ENCODE results near the gene ZNF697. TPM values are rescaled to one million over a fixed set of nuclear protein-coding genes. Genes with fewer than 3 reads are reported as not detected.
"Not testable (repeated sequence)": the region's sequence is repeated elsewhere in the genome, so short reads cannot be mapped to it uniquely, and the experiment has no call there.

The ZNF697 gene
- total RNA-seq, 1 experiment from 2014 or later: 7.1 TPM

DNA sequence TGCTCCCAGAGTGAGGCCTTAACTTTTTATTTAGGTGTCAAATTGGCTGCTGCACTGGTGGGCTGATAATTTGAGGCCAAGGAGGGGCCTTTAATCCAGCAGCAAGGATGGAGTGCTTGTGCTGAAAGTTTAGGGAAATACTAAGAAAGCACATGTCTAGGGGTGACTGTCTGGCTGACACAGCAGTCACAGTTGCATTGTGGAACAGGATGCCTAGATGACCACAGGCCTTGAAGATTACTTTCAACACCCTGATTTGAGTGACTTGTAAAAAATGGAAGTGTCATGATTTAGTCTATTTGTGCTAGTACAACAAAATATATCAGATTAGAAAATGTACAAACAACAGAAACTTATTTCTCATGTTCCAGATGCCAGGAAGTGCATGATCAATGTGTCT, 57.7 kb downstream of the ZNF697 start:
- ATAC-seq: no peak
- no peak overlapping the region for H3K4me3 ChIP-seq (ENCODE audit: low read depth in 2 of 2, low read length in 2 of 2)
- intact Hi-C loops (cut with micrococcal nuclease; ENCODE audit: unreplicated experiment) (no loop called here), in situ Hi-C loops (cut with HindIII; ENCODE audit: low pct_unique_long_range_greater_than_20kb, low sequenced_read_pairs) (no loop called here)
- TF ChIP-seq SIN3A (IDR thresholded peaks at IDR 0.05; ENCODE audit: borderline replicate concordance, insufficient read depth, low read depth, low read length): no peak
- H3K9me3 ChIP-seq (ENCODE audit: control insufficient read depth, insufficient read depth, low read depth, low read length): no peaks in the 10 kb centered on the region
- DNase-seq (ENCODE audit: low read depth, low spot score): no peak
- ChIA-PET CTCF (no interaction called here), POLR2A (no interaction called here)
- H3K27me3 ChIP-seq (ENCODE audit: control insufficient read depth, insufficient read depth, low read length): no peaks in the 10 kb centered on the region
- H3K27ac ChIP-seq (ENCODE audit: low read length): no peak overlapping the region
- no peaks in the 10 kb centered on the region for H3K4me1 ChIP-seq (ENCODE audit: control insufficient read depth, insufficient read depth, low read length)
- no TSS peak for BruUV-seq (replicated peaks)
- H3K36me3 ChIP-seq (ENCODE audit: control insufficient read depth, insufficient read depth, low read length): no peaks in the 10 kb centered on the region

DNA sequence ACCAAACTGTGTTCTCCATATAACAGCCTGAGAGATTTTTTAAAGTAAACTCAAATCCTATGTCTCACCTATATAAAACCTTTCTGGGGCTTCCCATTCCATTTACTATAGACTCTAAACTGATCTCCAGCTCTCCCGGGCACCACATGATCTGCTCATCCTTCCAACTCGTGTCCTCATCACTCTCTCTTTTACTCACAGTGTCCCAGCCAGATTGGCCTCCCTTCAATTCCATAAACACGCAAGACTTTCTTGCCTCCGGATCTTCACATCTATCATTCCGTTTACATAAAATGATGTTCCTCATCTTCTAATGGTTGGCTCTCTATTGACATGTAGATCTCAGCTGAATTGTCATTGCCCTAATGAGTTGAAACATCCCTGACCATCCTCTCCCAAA, 59.4 kb downstream of the ZNF697 start:
- Histone ChIP-seq H3K9me3 (ENCODE audit: control insufficient read depth, insufficient read depth, low read depth, low read length) (no peaks in the 10 kb centered on the region), H3K4me3 (ENCODE audit: low read depth in 2 of 2, low read length in 2 of 2) (no peak overlapping the region), H3K4me1 (ENCODE audit: control insufficient read depth, insufficient read depth, low read length) (no peaks in the 10 kb centered on the region), H3K36me3 (ENCODE audit: control insufficient read depth, insufficient read depth, low read length) (no peaks in the 10 kb centered on the region), H3K27ac (ENCODE audit: low read length) (no peak overlapping the region), H3K27me3 (ENCODE audit: control insufficient read depth, insufficient read depth, low read length) (no peaks in the 10 kb centered on the region)
- CTCF ChIA-PET: no interaction called here
- ATAC-seq (no peak), DNase-seq (ENCODE audit: low read depth, low spot score) (no peak)
- intact Hi-C loops (cut with micrococcal nuclease; ENCODE audit: unreplicated experiment): no loop called here
- in situ Hi-C loops (cut with HindIII; ENCODE audit: low pct_unique_long_range_greater_than_20kb, low sequenced_read_pairs): no loop called here
- TF ChIP-seq POLR2AphosphoS5 (IDR thresholded peaks at IDR 0.05; ENCODE audit: low read depth, low read length): no peak
- no peak for TF ChIP-seq SIN3A (IDR thresholded peaks at IDR 0.05; ENCODE audit: borderline replicate concordance, insufficient read depth, low read depth, low read length)
- TF ChIP-seq, protein P1, sequence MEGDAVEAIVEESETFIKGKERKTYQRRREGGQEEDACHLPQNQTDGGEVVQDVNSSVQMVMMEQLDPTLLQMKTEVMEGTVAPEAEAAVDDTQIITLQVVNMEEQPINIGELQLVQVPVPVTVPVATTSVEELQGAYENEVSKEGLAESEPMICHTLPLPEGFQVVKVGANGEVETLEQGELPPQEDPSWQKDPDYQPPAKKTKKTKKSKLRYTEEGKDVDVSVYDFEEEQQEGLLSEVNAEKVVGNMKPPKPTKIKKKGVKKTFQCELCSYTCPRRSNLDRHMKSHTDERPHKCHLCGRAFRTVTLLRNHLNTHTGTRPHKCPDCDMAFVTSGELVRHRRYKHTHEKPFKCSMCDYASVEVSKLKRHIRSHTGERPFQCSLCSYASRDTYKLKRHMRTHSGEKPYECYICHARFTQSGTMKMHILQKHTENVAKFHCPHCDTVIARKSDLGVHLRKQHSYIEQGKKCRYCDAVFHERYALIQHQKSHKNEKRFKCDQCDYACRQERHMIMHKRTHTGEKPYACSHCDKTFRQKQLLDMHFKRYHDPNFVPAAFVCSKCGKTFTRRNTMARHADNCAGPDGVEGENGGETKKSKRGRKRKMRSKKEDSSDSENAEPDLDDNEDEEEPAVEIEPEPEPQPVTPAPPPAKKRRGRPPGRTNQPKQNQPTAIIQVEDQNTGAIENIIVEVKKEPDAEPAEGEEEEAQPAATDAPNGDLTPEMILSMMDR (IDR thresholded peaks at IDR 0.05): no peak
- TF ChIP-seq TCF7L2 (IDR thresholded peaks at IDR 0.05; ENCODE audit: low read depth, low read length): no peak
- TF ChIP-seq, protein P2, sequence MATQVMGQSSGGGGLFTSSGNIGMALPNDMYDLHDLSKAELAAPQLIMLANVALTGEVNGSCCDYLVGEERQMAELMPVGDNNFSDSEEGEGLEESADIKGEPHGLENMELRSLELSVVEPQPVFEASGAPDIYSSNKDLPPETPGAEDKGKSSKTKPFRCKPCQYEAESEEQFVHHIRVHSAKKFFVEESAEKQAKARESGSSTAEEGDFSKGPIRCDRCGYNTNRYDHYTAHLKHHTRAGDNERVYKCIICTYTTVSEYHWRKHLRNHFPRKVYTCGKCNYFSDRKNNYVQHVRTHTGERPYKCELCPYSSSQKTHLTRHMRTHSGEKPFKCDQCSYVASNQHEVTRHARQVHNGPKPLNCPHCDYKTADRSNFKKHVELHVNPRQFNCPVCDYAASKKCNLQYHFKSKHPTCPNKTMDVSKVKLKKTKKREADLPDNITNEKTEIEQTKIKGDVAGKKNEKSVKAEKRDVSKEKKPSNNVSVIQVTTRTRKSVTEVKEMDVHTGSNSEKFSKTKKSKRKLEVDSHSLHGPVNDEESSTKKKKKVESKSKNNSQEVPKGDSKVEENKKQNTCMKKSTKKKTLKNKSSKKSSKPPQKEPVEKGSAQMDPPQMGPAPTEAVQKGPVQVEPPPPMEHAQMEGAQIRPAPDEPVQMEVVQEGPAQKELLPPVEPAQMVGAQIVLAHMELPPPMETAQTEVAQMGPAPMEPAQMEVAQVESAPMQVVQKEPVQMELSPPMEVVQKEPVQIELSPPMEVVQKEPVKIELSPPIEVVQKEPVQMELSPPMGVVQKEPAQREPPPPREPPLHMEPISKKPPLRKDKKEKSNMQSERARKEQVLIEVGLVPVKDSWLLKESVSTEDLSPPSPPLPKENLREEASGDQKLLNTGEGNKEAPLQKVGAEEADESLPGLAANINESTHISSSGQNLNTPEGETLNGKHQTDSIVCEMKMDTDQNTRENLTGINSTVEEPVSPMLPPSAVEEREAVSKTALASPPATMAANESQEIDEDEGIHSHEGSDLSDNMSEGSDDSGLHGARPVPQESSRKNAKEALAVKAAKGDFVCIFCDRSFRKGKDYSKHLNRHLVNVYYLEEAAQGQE (IDR thresholded peaks at IDR 0.05; ENCODE audit: insufficient read depth in 1 of 2, low read depth in 2 of 2, low read length in 1 of 2): no peak
- POLR2A ChIA-PET: no interaction called here
- no TSS peak for BruUV-seq (replicated peaks)

DNA sequence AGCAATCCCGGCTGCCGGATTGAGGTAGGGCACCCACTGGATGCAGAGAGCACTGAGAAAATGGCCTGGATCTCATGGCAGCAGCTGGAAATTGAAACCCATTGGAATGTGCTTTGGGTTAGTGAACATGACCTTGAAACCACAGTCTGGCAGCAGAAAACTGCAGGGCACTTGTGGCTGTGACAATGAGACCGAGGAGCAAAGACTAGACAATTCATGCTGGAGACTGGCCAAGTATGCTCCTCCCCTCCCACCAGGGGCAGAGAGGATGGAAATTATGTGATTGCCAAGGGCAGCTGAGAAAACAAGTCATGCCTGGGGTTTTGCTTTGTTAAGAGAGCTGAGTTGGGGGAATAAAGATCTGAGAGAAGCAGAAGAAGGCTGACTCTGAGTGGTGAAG, 60.7 kb downstream of the ZNF697 start:
- ATAC-seq (no peak), DNase-seq (ENCODE audit: low read depth, low spot score) (no peak)
- H3K4me1 ChIP-seq (ENCODE audit: control insufficient read depth, insufficient read depth, low read length): no peaks in the 10 kb centered on the region
- no peak overlapping the region for H3K27ac ChIP-seq (ENCODE audit: low read length)
- POLR2A ChIA-PET: no interaction called here
- TF ChIP-seq SIN3A (IDR thresholded peaks at IDR 0.05; ENCODE audit: borderline replicate concordance, insufficient read depth, low read depth, low read length): no peak
- TF ChIP-seq TCF7L2 (IDR thresholded peaks at IDR 0.05; ENCODE audit: low read depth, low read length): no peak
- TF ChIP-seq, protein P1 (IDR thresholded peaks at IDR 0.05): no peak
- TF ChIP-seq, protein P2 (IDR thresholded peaks at IDR 0.05; ENCODE audit: insufficient read depth in 1 of 2, low read depth in 2 of 2, low read length in 1 of 2): no peak
- no peak overlapping the region for H3K4me3 ChIP-seq (ENCODE audit: low read depth in 2 of 2, low read length in 2 of 2)
- in situ Hi-C loops (cut with HindIII; ENCODE audit: low pct_unique_long_range_greater_than_20kb, low sequenced_read_pairs) (no loop called here), intact Hi-C loops (cut with micrococcal nuclease; ENCODE audit: unreplicated experiment) (no loop called here)
- H3K27me3 ChIP-seq (ENCODE audit: control insufficient read depth, insufficient read depth, low read length): no peaks in the 10 kb centered on the region
- no TSS peak for BruUV-seq (replicated peaks)
- no peaks in the 10 kb centered on the region for H3K9me3 ChIP-seq (ENCODE audit: control insufficient read depth, insufficient read depth, low read depth, low read length)
- no peaks in the 10 kb centered on the region for H3K36me3 ChIP-seq (ENCODE audit: control insufficient read depth, insufficient read depth, low read length)
- CTCF ChIA-PET: no interaction called here

DNA sequence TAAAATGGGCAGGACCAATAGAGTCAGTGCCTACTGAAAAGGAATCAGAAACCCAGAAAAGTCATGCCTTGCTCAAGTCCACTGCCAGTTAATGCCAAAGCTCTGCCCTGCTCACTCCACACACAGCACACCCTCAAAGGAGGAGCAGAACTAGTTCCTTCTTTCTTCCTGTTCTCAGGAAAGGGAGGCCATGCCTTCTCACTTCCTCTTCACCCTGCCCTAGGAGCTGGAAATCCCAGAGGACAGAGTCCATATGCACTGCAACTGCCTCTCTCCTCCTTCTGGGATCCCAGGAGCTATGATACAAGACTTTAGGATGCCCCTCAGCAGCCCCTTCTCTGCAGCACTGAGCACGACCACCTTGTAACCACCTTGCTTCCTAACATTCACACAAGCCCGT, 62.3 kb downstream of the ZNF697 start:
- DNase-seq (ENCODE audit: low read depth, low spot score); H3K9me3 ChIP-seq (ENCODE audit: control insufficient read depth, insufficient read depth, low read depth, low read length); H3K27me3 ChIP-seq (ENCODE audit: control insufficient read depth, insufficient read depth, low read length); BruUV-seq (replicated peaks); intact Hi-C loops (cut with micrococcal nuclease; ENCODE audit: unreplicated experiment); H3K4me3 ChIP-seq (ENCODE audit: low read depth in 2 of 2, low read length in 2 of 2); H3K27ac ChIP-seq (ENCODE audit: low read length); H3K4me1 ChIP-seq (ENCODE audit: control insufficient read depth, insufficient read depth, low read length); POLR2A ChIA-PET; ATAC-seq; in situ Hi-C loops (cut with HindIII; ENCODE audit: low pct_unique_long_range_greater_than_20kb, low sequenced_read_pairs); CTCF ChIA-PET; H3K36me3 ChIP-seq (ENCODE audit: control insufficient read depth, insufficient read depth, low read length): not testable (repeated sequence)

Measured in Panc1 (cell line).